ENCODE results near the gene CLASP1.

Gene CLASP1

GRCh38 chr2:121534007-121534406 is 115.3 kb downstream of the CLASP1 start:
- no peak for DNase-seq

GRCh38 chr2:121532894-121533293 is 116.4 kb downstream of the CLASP1 start:
- DNase-seq = peak; percentile 43

GRCh38 chr2:121532347-121532766 is 116.9 kb downstream of the CLASP1 start:
- DNase-seq = peak; percentile 39

GRCh38 chr2:121530212-121530705 is 119.0 kb downstream of the CLASP1 start:
- DNase-seq = peak; percentile 99

GRCh38 chr2:121529439-121530211 is 119.6 kb downstream of the CLASP1 start:
- no peak for DNase-seq

- DNase-seq = no peak
Measured at GRCh38 chr2:121527009-121527682, 122.1 kb downstream of the CLASP1 start.

- DNase-seq = no peak
Measured at GRCh38 chr2:121524685-121525425, 124.4 kb downstream of the CLASP1 start.

- no peak for DNase-seq
Measured at GRCh38 chr2:121521359-121521758, 127.9 kb downstream of the CLASP1 start.

GRCh38 chr2:121520641-121520994 is 128.6 kb downstream of the CLASP1 start:
- DNase-seq = peak; percentile 18

- peak; percentile 50 for DNase-seq
Measured at GRCh38 chr2:121519732-121520640, 129.3 kb downstream of the CLASP1 start.

GRCh38 chr2:121519153-121519552 is 130.1 kb downstream of the CLASP1 start:
- peak; percentile 21 for DNase-seq

- DNase-seq = no peak
Measured at GRCh38 chr2:121513597-121514333, 135.5 kb downstream of the CLASP1 start.

GRCh38 chr2:121510857-121511256 is 138.4 kb downstream of the CLASP1 start:
- DNase-seq = no peak

GRCh38 chr2:121506621-121507020 is 142.6 kb downstream of the CLASP1 start:
- DNase-seq = no peak

GRCh38 chr2:121505986-121506586 is 143.2 kb downstream of the CLASP1 start:
- no peak for DNase-seq

GRCh38 chr2:121505005-121505404 is 144.3 kb downstream of the CLASP1 start:
- no peak for DNase-seq

- DNase-seq = no peak
Measured at GRCh38 chr2:121504316-121504715, 144.9 kb downstream of the CLASP1 start.

GRCh38 chr2:121502781-121503180 is 146.5 kb downstream of the CLASP1 start:
- no peak for DNase-seq

GRCh38 chr2:121502246-121502645 is 147.0 kb downstream of the CLASP1 start:
- DNase-seq = no peak

- no peak for DNase-seq
Measured at GRCh38 chr2:121501554-121501953, 147.7 kb downstream of the CLASP1 start.

GRCh38 chr2:121501031-121501430 is 148.2 kb downstream of the CLASP1 start:
- DNase-seq = no peak
